ENCODE data around the gene TMEM9B. TPM values are rescaled to one million over a fixed set of nuclear protein-coding genes. Genes with fewer than 3 reads are reported as not detected.

Gene TMEM9B
- total and polyA plus RNA-seq, 9 of the 15 experiments (the other 6 are each of a cell fraction or from before 2014, with no cell fraction given) = 7.7 to 20.0 (median 14.0) TPM

DNA sequence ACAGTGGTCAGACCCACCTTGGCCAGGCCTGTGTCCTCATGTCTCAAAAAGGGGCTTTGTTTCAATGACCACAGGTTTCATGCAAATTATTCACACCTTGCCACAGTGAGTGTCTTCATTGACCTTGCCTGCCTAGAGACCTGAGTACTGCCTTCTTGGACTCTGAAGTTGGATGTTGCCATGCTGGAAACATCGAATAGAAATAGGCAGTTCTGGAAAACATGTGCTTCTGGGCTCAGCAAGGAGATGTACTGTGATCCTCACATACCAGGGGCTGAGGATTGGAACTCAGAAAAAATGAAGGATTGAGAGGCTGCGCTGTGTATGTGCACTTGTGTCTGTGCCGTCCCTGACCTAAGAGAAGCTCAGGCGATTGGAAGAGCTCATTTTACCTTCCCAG lies 49.1 kb upstream of the TMEM9B start:
- no peak overlapping the region for H3K9ac ChIP-seq (ENCODE audit: insufficient read depth in 1 of 2, low read depth in 2 of 2, low read length in 2 of 2)
- ChIA-PET POLR2A (interaction anchor here (1.1 kb wide), 1 partner anchor 17 kb away, joined by 3 read pairs; no protein-coding TSS in a partner anchor), CTCF (ENCODE audit: low intra/inter-chr PET ratio) (no interaction called here)
- no peaks in the 10 kb centered on the region; a peak in 2 of 5 replicates for H3K4me1 ChIP-seq (replicated peaks in 1 of 2; ENCODE audit: control insufficient read depth in 2 of 2, insufficient read depth in 2 of 2, low read length in 2 of 2)
- H3K9me3 ChIP-seq (replicated peaks; ENCODE audit: control insufficient read depth, insufficient read depth, low read depth, low read length) = no peaks in the 10 kb centered on the region
- in situ Hi-C loops (cut with MboI) = loop anchor here (10.0 kb wide), 1 partner anchor 121 kb away; no protein-coding TSS in a partner anchor
- ATAC-seq = no peak
- intact Hi-C loops (cut with micrococcal nuclease) = no loop called here
- no peaks in the 10 kb centered on the region for H3K9me1 ChIP-seq (ENCODE audit: control insufficient read depth, insufficient read depth, low read length)
- H3K4me3 ChIP-seq = no peak overlapping the region
- H3K27me3 ChIP-seq (ENCODE audit: control insufficient read depth in 2 of 2, insufficient read depth in 2 of 2, low read length in 2 of 2) = peaks cover 0 to 8% of the 10 kb centered on the region in 2 experiments; a peak in 1 of 5 replicates
- H3K27ac ChIP-seq (ENCODE audit: extremely low read depth, low read depth, low read length) = no peak overlapping the region
- 16% methylated on average over 4 of the region's 4 CpGs for WGBS (ENCODE audit: insufficient coverage, low coverage, missing lambda C conversion rate)
- H3K4me2 ChIP-seq (ENCODE audit: insufficient read depth, low read length) = no peak overlapping the region
- no peak for FAIRE-seq
- H3K36me3 ChIP-seq (ENCODE audit: control insufficient read depth, insufficient read depth, low read length) = no peaks in the 10 kb centered on the region
- no peak for DNase-seq (ENCODE audit: extremely low read depth in 1 of 4, low spot score in 3 of 4)
- no peaks in the 10 kb centered on the region for H3K79me2 ChIP-seq (ENCODE audit: control insufficient read depth, insufficient read depth, low read length)
- H2AFZ ChIP-seq (ENCODE audit: low read depth, low read length) = no peak overlapping the region
- BruUV-seq (replicated peaks) = no TSS peak
- H4K20me1 ChIP-seq (replicated peaks; ENCODE audit: control insufficient read depth, insufficient read depth, low read length) = no peaks in the 10 kb centered on the region
- TF ChIP-seq ZBTB33 (CRISPR knock-in tag; IDR thresholded peaks at IDR 0.05) (no peak), YBX1 (IDR thresholded peaks at IDR 0.05) (no peak), TAF7 (tag; IDR thresholded peaks at IDR 0.05) (no peak), HDAC8 (tag; IDR thresholded peaks at IDR 0.05) (no peak), BRCA1 (IDR thresholded peaks at IDR 0.05) (no peak), BRCA1 (CRISPR knock-in tag; IDR thresholded peaks at IDR 0.05) (no peak), ZNF584 (CRISPR knock-in tag; IDR thresholded peaks at IDR 0.05; ENCODE audit: low read depth) (no peak), ELF2 (CRISPR knock-in tag; IDR thresholded peaks at IDR 0.05) (no peak), KAT7 (CRISPR knock-in tag; IDR thresholded peaks at IDR 0.05; ENCODE audit: borderline replicate concordance) (no peak), THRA (IDR thresholded peaks at IDR 0.05) (no peak), HLTF (IDR thresholded peaks at IDR 0.05) (no peak), NR2C1 (IDR thresholded peaks at IDR 0.05) (no peak), NR2C1 (tag; IDR thresholded peaks at IDR 0.05) (no peak), RBM22 (IDR thresholded peaks at IDR 0.05; ENCODE audit: low read depth, low read length, poor library complexity, severe bottlenecking) (no peak), KAT8 (IDR thresholded peaks at IDR 0.05; ENCODE audit: low read depth) (no peak), FOS (IDR thresholded peaks at IDR 0.05; ENCODE audit: extremely low read depth, insufficient read length) (no peak), ZBTB43 (CRISPR knock-in tag; IDR thresholded peaks at IDR 0.05) (no peak)
- TF ChIP-seq, protein P1, sequence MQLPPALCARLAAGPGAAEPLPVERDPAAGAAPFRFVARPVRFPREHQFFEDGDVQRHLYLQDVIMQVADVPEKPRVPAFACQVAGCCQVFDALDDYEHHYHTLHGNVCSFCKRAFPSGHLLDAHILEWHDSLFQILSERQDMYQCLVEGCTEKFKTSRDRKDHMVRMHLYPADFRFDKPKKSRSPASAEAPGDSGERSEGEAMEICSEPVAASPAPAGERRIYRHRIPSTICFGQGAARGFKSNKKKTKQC (CRISPR knock-in tag; IDR thresholded peaks at IDR 0.05) = no peak

Data from K562 (cell line).